Panc1 (cell line): ENCODE data around the gene CELSR2. TPM values are rescaled to one million over a fixed set of nuclear protein-coding genes. Genes with fewer than 3 reads are reported as not detected.

Experiments used
- ATAC-seq: fragments of 200-7000 bp; cut with Tn5 transposase; 2 replicates; pipeline ENCODE4 v1.9.1; 2020; ENCODE audit warnings: mild to moderate bottlenecking, moderate library complexity
- BruUV-seq: library from RNA; stranded (reverse); fragments of 400-500 nt; replicated peaks from 2 replicates; lab custom pipeline; 2021; lab: Mats Ljungman, UMichigan
- CTCF ChIA-PET: fragments of 300-600 bp; sonication (Branson Sonifier 250); formaldehyde crosslinking; loops from one replicate; lab custom pipeline; 2022; ENCODE audit warnings: antibody characterized with exemption; lab: Charles Lee
- POLR2A ChIA-PET: fragments of 300-600 bp; sonication (Branson Sonifier 250); formaldehyde crosslinking; loops from one replicate; lab custom pipeline; 2022; ENCODE audit warnings: antibody characterized with exemption; lab: Charles Lee
- DNase-seq: peaks from one replicate; pipeline ENCODE4 v3.0.0-alpha.2; 2010; ENCODE audit warnings: low read depth, low spot score
- H3K27ac ChIP-seq: 2 replicates; pipeline ENCODE4 v1.5.1; 2011; ENCODE audit warnings: mild to moderate bottlenecking, low read length, inconsistent platforms
- H3K27me3 ChIP-seq: fragments of 200-500 bp; sonication (Bioruptor generic); 2 replicates; pipeline ENCODE4 v1.6.0; 2014; ENCODE audit warnings: low read length, inconsistent platforms; ENCODE audit not compliant: control insufficient read depth, insufficient read depth
- H3K36me3 ChIP-seq: fragments of 200-500 bp; sonication (Bioruptor generic); 2 replicates; pipeline ENCODE4 v1.5.1; 2014; ENCODE audit warnings: inconsistent platforms, mild to moderate bottlenecking, low read length, moderate library complexity; ENCODE audit not compliant: control insufficient read depth, insufficient read depth
- H3K4me1 ChIP-seq: 2 replicates; pipeline ENCODE4 v1.5.1; 2011; ENCODE audit warnings: inconsistent platforms, mild to moderate bottlenecking, low read length, moderate library complexity; ENCODE audit not compliant: control insufficient read depth, insufficient read depth
- H3K4me3 ChIP-seq, 2 experiments: 2 replicates each; pipeline ENCODE4 v1.5.1; 2011 to 2012; ENCODE audit warnings: low read depth in 2 of 2, low read length in 2 of 2, mild to moderate bottlenecking in 2 of 2, inconsistent platforms in 1 of 2, moderate library complexity in 1 of 2
- H3K9me3 ChIP-seq: fragments of 200-500 bp; sonication (Bioruptor generic); 2 replicates; pipeline ENCODE4 v1.5.1; 2014; ENCODE audit warnings: low read depth, mild to moderate bottlenecking, inconsistent platforms, low read length, moderate library complexity; ENCODE audit not compliant: control insufficient read depth, insufficient read depth
- POLR2AphosphoS5 ChIP-seq: IDR thresholded peaks from 2 replicates; pipeline ENCODE4 v1.6.1; 2012; ENCODE audit warnings: mild to moderate bottlenecking, low read depth, low read length, moderate library complexity
- SIN3A ChIP-seq: IDR thresholded peaks from 2 replicates; pipeline ENCODE4 v1.6.1; 2012; ENCODE audit warnings: low read depth, mild to moderate bottlenecking, low read length, moderate library complexity, borderline replicate concordance; ENCODE audit not compliant: insufficient read depth
- TCF7L2 ChIP-seq: IDR thresholded peaks from 2 replicates; pipeline ENCODE4 v1.6.1; 2011; ENCODE audit warnings: mild to moderate bottlenecking, low read depth, low read length, inconsistent platforms
- in situ Hi-C: cut with HindIII; loops from 2 replicates; pipeline ENCODE4 v1.10.0; 2016; ENCODE audit warnings: low sequenced_read_pairs, low pct_unique_long_range_greater_than_20kb
- intact Hi-C: fragments of 100-400 bp; cut with micrococcal nuclease; formaldehyde crosslinking; loops from one replicate; pipeline ENCODE4 v1.10.0; 2022; ENCODE audit not compliant: unreplicated experiment
- total RNA-seq: library from RNA; stranded (reverse); gene quantifications from one replicate; pipeline ENCODE4 v1.2.1, GENCODE V29; 2021; ENCODE audit not compliant: unreplicated experiment
- TF ChIP-seq, protein P1 (sequence below): fragments of 450-650 bp; IDR thresholded peaks from 2 replicates; pipeline ENCODE4 v1.5.1; 2017; ENCODE audit warnings: mild to moderate bottlenecking
- TF ChIP-seq, protein P2 (sequence below), 2 experiments: IDR thresholded peaks; 2 replicates each; pipeline ENCODE4 v1.6.1; 2011 to 2012; ENCODE audit warnings: low read depth in 2 of 2, control low read depth in 1 of 2, low read length in 1 of 2, mild to moderate bottlenecking in 1 of 2, moderate library complexity in 1 of 2; ENCODE audit not compliant: insufficient read depth in 1 of 2

Gene CELSR2
- total RNA-seq, 1 experiment from 2014 or later, result 4.1 TPM

DNA sequence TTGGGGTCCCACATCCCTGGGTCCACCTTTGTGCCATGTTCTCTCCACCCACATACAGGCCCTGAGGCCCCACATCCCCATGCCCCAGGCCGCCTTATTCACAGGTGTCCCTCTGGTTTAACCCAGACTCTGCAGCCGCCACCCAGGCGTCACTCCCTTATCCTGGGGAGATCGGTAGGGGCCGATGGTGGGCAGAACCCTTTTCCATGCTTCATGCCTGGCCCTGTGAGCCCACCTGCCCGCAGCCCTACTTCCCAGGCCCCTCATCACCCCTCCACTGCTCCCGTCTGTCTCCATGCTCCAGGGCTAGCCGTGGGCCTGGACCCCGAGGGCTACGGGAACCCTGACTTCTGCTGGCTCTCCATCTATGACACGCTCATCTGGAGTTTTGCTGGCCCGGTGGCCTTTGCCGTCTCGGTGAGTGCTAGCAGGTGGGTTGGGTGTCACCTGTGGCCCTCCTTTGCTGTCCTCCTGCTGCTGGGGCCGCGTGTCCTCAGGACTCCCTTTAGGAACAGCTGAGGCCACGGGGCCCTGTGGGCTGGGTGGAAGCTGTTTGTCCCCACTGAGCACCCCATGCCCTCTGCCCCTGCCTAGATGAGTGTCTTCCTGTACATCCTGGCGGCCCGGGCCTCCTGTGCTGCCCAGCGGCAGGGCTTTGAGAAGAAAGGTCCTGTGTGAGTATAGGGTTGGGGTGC lies 21.4 kb downstream of the CELSR2 start:
- intact Hi-C loops (no loop called here), in situ Hi-C loops (no loop called here)
- no peaks in the 10 kb centered on the region for H3K36me3 ChIP-seq
- H3K4me1 ChIP-seq, result peaks cover 20% of the 10 kb centered on the region
- no peak for ATAC-seq
- no peaks in the 10 kb centered on the region for H3K27me3 ChIP-seq
- H3K27ac ChIP-seq, result no peak overlapping the region
- POLR2A ChIA-PET, result no interaction called here
- H3K9me3 ChIP-seq, result no peaks in the 10 kb centered on the region
- DNase-seq, result no peak
- no TSS peak for BruUV-seq
- CTCF ChIA-PET, result no interaction called here
- H3K4me3 ChIP-seq, result no peak overlapping the region
- TF ChIP-seq POLR2AphosphoS5, result no peak
- TF ChIP-seq, protein P1, sequence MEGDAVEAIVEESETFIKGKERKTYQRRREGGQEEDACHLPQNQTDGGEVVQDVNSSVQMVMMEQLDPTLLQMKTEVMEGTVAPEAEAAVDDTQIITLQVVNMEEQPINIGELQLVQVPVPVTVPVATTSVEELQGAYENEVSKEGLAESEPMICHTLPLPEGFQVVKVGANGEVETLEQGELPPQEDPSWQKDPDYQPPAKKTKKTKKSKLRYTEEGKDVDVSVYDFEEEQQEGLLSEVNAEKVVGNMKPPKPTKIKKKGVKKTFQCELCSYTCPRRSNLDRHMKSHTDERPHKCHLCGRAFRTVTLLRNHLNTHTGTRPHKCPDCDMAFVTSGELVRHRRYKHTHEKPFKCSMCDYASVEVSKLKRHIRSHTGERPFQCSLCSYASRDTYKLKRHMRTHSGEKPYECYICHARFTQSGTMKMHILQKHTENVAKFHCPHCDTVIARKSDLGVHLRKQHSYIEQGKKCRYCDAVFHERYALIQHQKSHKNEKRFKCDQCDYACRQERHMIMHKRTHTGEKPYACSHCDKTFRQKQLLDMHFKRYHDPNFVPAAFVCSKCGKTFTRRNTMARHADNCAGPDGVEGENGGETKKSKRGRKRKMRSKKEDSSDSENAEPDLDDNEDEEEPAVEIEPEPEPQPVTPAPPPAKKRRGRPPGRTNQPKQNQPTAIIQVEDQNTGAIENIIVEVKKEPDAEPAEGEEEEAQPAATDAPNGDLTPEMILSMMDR, result no peak

DNA sequence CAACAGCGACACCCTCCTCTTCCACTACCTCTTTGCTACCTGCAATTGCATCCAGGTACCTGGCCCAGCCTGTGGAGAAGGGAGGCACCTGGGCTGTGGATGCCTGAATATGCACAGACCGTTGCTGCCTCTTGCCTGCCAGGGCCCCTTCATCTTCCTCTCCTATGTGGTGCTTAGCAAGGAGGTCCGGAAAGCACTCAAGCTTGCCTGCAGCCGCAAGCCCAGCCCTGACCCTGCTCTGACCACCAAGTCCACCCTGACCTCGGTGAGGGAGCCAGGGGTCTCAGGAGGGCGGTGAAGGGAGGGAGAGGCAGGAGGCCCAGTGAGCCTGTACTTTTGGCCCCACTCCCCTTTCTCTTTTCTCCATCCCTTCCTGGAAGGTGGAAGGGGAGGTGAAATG lies 22.1 kb downstream of the CELSR2 start:
- DNase-seq (no peak), ATAC-seq (no peak)
- POLR2A ChIA-PET, result no interaction called here
- Histone ChIP-seq H3K4me3 (no peak overlapping the region), H3K9me3 (no peaks in the 10 kb centered on the region), H3K27me3 (no peaks in the 10 kb centered on the region), H3K4me1 (peaks cover 22% of the 10 kb centered on the region), H3K27ac (no peak overlapping the region), H3K36me3 (no peaks in the 10 kb centered on the region)
- no TSS peak for BruUV-seq
- intact Hi-C loops, result no loop called here
- CTCF ChIA-PET, result interaction anchor here (0.5 kb wide), 1 partner anchor 15 kb away, joined by 4 read pairs; no protein-coding TSS in a partner anchor
- in situ Hi-C loops, result no loop called here
- no peak for TF ChIP-seq POLR2AphosphoS5
- TF ChIP-seq, protein P2, sequence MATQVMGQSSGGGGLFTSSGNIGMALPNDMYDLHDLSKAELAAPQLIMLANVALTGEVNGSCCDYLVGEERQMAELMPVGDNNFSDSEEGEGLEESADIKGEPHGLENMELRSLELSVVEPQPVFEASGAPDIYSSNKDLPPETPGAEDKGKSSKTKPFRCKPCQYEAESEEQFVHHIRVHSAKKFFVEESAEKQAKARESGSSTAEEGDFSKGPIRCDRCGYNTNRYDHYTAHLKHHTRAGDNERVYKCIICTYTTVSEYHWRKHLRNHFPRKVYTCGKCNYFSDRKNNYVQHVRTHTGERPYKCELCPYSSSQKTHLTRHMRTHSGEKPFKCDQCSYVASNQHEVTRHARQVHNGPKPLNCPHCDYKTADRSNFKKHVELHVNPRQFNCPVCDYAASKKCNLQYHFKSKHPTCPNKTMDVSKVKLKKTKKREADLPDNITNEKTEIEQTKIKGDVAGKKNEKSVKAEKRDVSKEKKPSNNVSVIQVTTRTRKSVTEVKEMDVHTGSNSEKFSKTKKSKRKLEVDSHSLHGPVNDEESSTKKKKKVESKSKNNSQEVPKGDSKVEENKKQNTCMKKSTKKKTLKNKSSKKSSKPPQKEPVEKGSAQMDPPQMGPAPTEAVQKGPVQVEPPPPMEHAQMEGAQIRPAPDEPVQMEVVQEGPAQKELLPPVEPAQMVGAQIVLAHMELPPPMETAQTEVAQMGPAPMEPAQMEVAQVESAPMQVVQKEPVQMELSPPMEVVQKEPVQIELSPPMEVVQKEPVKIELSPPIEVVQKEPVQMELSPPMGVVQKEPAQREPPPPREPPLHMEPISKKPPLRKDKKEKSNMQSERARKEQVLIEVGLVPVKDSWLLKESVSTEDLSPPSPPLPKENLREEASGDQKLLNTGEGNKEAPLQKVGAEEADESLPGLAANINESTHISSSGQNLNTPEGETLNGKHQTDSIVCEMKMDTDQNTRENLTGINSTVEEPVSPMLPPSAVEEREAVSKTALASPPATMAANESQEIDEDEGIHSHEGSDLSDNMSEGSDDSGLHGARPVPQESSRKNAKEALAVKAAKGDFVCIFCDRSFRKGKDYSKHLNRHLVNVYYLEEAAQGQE (IDR thresholded peaks at IDR 0.05; ENCODE audit: insufficient read depth in 1 of 2, low read depth in 2 of 2, low read length in 1 of 2), result no peak
- no peak for TF ChIP-seq TCF7L2
- TF ChIP-seq, protein P1, result no peak
- no peak for TF ChIP-seq SIN3A
